ENCODE data around the gene TMEM272.

GRCh38 chr13:51862957-51863356 lies 18.0 kb upstream of the TMEM272 start:
- TF ChIP-seq POLR2A (IDR thresholded peaks at IDR 0.05; ENCODE audit: low read depth) (no peak), CTCF (IDR thresholded peaks at IDR 0.05) (no peak), POLR2AphosphoS5 (IDR thresholded peaks at IDR 0.05) (no peak), EP300 (IDR thresholded peaks at IDR 0.05) (no peak)

Measured in esophagus muscularis mucosa (tissue), 4 donors.